Measurements from ENCODE around the gene ZFHX3. TPM values are rescaled to one million over a fixed set of nuclear protein-coding genes. Genes with fewer than 3 reads are reported as not detected.
A peak's percentile ranks its signal among the peaks of the same experiment; 100 is the strongest.

The ZFHX3 gene
- total and polyA plus RNA-seq, 2 of the 8 experiments (the other 6 are each of a cell fraction or from before 2014, with no cell fraction given), result 0.08 to 0.99 TPM

- TF ChIP-seq SRF (IDR thresholded peaks at IDR 0.05; ENCODE audit: low read depth, low read length) (no peak), NANOG (IDR thresholded peaks at IDR 0.05; ENCODE audit: insufficient read depth, low read depth, low read length, poor library complexity, severe bottlenecking) (no peak), RXRA (IDR thresholded peaks at IDR 0.05; ENCODE audit: insufficient read depth, low read depth, low read length) (peak; percentile 47; the same call in 1 of the 2 replicates), EP300 (IDR thresholded peaks at IDR 0.05; ENCODE audit: borderline replicate concordance in 1 of 2, low read depth in 2 of 2, low read length in 2 of 2) (peak in 1 of 2 experiments; percentile 52; a peak in 1 of 3 replicates), EGR1 (IDR thresholded peaks at IDR 0.05; ENCODE audit: borderline replicate concordance, low read depth, low read length) (no peak), FOSL1 (IDR thresholded peaks at IDR 0.05; ENCODE audit: insufficient read depth, low read depth, low read length) (no peak), GABPA (IDR thresholded peaks at IDR 0.05; ENCODE audit: borderline replicate concordance, insufficient read depth, low read length) (no peak), TCF12 (IDR thresholded peaks at IDR 0.05; ENCODE audit: low read depth, low read length) (peak; percentile 78; the same call in 1 of the 2 replicates), RBBP5 (IDR thresholded peaks at IDR 0.05; ENCODE audit: borderline replicate concordance, low read depth, low read length) (0 out of 2 replicates have a peak, but pooled peaks have one; percentile 44), YY1 (IDR thresholded peaks at IDR 0.05; ENCODE audit: low read depth, low read length) (no peak), HDAC6 (IDR thresholded peaks at IDR 0.05; ENCODE audit: low read depth, low read length) (no peak), TEAD4 (IDR thresholded peaks at IDR 0.05; ENCODE audit: low read depth, low read length) (0 out of 2 replicates have a peak, but pooled peaks have one; percentile 15), POLR2AphosphoS5 (IDR thresholded peaks at IDR 0.05; ENCODE audit: low read depth, low read length) (no peak), JUND (IDR thresholded peaks at IDR 0.05; ENCODE audit: low read length) (no peak), CHD1 (IDR thresholded peaks at IDR 0.05; ENCODE audit: low read depth, low read length) (no peak), RFX5 (IDR thresholded peaks at IDR 0.05; ENCODE audit: borderline replicate concordance, low read depth, low read length) (no peak)
Observed at GRCh38 chr16:73033271-73033998, 14.5 kb downstream of the ZFHX3 start (continued).
